Measurements from ENCODE around the gene RALGAPA2.

The RALGAPA2 gene

GRCh38 chr20:20683020-20683419, 29.4 kb downstream of the RALGAPA2 start:
- no peak for DNase-seq

- no peak for DNase-seq
Observed at GRCh38 chr20:20680991-20681508, 31.4 kb downstream of the RALGAPA2 start.

- DNase-seq: no peak
Observed at GRCh38 chr20:20679316-20679715, 33.1 kb downstream of the RALGAPA2 start.

- no peak for DNase-seq
Observed at GRCh38 chr20:20677186-20677585, 35.3 kb downstream of the RALGAPA2 start.

GRCh38 chr20:20668639-20669038, 43.8 kb downstream of the RALGAPA2 start:
- no peak for DNase-seq

- DNase-seq: no peak
Observed at GRCh38 chr20:20666359-20666758, 46.1 kb downstream of the RALGAPA2 start.

GRCh38 chr20:20665606-20666332, 46.7 kb downstream of the RALGAPA2 start:
- no peak for DNase-seq

- no peak for DNase-seq
Observed at GRCh38 chr20:20664795-20665589, 47.5 kb downstream of the RALGAPA2 start.

GRCh38 chr20:20663841-20664240, 48.6 kb downstream of the RALGAPA2 start:
- no peak for DNase-seq

GRCh38 chr20:20658871-20659431, 53.5 kb downstream of the RALGAPA2 start:
- no peak for DNase-seq

- DNase-seq: no peak
Observed at GRCh38 chr20:20658123-20658522, 54.3 kb downstream of the RALGAPA2 start.

GRCh38 chr20:20657092-20657491, 55.4 kb downstream of the RALGAPA2 start:
- DNase-seq: no peak

- DNase-seq: no peak
Observed at GRCh38 chr20:20655883-20656282, 56.6 kb downstream of the RALGAPA2 start.

- DNase-seq: no peak
Observed at GRCh38 chr20:20649945-20650344, 62.5 kb downstream of the RALGAPA2 start.

- no peak for DNase-seq
Observed at GRCh38 chr20:20643927-20644326, 68.5 kb downstream of the RALGAPA2 start.

- no peak for DNase-seq
Observed at GRCh38 chr20:20641783-20642182, 70.7 kb downstream of the RALGAPA2 start.

- no peak for DNase-seq
Observed at GRCh38 chr20:20638878-20639277, 73.6 kb downstream of the RALGAPA2 start.

GRCh38 chr20:20637998-20638725, 74.3 kb downstream of the RALGAPA2 start:
- no peak for DNase-seq

- no peak for DNase-seq
Observed at GRCh38 chr20:20635006-20635405, 77.4 kb downstream of the RALGAPA2 start.

- DNase-seq: no peak
Observed at GRCh38 chr20:20632644-20633043, 79.8 kb downstream of the RALGAPA2 start.

- DNase-seq: no peak
Observed at GRCh38 chr20:20630551-20630950, 81.9 kb downstream of the RALGAPA2 start.

GRCh38 chr20:20629556-20630188, 82.8 kb downstream of the RALGAPA2 start:
- DNase-seq: no peak

- DNase-seq: no peak
Observed at GRCh38 chr20:20628314-20628713, 84.1 kb downstream of the RALGAPA2 start.
